ENCODE measurements around the gene TNP1.

The TNP1 gene

DNA sequence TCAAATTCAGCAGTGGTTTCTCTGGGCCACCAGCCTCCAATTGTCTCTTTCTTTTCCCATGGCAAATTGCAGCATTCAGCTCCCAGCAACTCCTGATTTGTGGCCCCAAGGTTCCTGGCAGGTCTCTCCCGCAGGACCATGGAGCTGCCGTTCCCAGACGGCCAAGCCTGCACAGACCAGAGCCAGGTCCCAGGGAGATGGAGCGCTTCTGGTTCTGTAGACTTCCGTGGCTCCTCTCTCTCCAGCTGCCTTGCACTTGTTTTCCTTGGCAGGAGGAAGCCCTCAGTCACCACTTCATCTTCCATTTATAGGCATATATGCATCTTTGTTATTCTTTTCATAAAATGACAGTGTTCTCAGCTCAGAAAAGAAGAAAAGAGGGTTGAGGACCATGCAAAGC lies 21.7 kb downstream of the TNP1 start:
- DNase-seq (ENCODE audit: low read depth) = no peak

GRCh38 chr2:216837740-216838139 lies 22.1 kb downstream of the TNP1 start:
- no peak for DNase-seq (ENCODE audit: low read depth)

DNA sequence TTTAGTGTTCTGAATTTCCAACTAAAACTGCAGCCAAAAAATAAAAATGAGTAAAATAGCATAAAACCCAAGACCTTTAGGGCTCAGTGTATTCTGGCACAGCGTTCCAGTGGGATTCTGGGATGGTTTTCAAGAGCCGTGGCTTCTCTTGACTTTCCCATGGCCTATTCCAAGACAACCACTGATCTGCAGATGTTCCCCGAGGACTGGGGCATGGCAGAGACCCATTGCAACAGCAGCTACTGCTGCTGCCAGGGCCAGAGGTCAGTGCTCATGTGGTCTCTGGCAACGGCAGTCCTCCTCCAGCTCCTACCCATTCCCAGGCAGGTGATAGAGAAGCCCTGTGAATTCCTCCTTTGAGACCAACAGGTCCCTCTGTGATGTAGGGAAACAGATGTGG lies 26.8 kb downstream of the TNP1 start:
- no peak for DNase-seq (ENCODE audit: low read depth)

DNA sequence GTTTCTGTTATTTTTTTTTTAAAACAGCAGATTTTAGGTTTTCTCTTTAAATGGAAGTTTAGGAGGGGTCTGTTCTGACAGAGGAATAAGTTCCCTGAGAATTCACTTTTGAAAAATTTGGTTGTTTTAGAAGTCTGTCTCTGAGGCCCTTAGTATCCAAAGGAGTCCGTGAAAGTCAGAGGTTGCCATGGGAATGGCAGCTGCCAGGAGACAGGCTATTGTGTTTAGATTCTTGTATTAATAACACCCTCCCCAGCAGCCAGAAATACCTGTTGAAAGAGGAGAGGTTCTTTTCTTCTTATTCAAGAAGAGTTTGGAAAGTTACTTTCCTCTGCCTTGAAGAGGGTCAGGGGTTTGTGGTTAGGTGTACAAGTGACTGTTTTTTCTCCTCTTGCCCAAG lies 29.5 kb downstream of the TNP1 start:
- no peak for DNase-seq (ENCODE audit: low read depth)

GRCh38 chr2:216829533-216829932 lies 30.3 kb downstream of the TNP1 start:
- DNase-seq (ENCODE audit: low read depth) = no peak

DNA sequence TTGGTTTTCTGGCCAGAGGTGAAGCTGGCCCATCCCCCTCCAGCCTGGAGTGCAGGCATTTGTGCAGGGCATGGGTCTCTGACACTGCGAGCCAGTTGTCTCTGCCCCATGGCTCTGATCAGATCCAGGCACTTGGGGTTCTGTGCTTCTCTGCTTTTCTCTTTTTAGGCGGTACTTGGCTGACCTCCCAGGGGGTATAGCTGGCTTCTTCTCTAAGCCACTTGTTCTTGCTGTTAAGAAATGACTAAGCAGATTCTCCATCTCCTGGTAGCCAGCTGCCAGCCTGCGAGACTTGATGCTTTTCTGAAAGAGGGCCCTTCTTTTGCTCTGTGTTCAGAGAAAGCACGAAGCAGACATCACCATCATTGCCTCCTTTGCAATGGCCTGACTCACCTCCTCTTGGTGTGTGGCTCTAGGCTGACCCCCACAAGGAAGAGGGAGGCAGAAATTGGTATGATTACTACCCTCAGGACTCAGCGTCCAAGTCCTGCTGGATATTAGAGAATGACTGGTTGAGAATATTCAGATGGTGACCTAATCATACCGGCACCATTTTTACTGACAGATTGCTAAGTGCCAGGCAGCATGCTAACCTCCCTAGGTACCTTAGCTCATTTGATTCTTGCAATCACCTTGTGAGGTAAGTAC lies 32.7 kb downstream of the TNP1 start:
- DNase-seq (ENCODE audit: low read depth) = no peak

GRCh38 chr2:216822470-216822869 lies 37.4 kb downstream of the TNP1 start:
- DNase-seq (ENCODE audit: low read depth) = no peak

GRCh38 chr2:216820709-216821108 lies 39.2 kb downstream of the TNP1 start:
- no peak for DNase-seq (ENCODE audit: low read depth)

DNA sequence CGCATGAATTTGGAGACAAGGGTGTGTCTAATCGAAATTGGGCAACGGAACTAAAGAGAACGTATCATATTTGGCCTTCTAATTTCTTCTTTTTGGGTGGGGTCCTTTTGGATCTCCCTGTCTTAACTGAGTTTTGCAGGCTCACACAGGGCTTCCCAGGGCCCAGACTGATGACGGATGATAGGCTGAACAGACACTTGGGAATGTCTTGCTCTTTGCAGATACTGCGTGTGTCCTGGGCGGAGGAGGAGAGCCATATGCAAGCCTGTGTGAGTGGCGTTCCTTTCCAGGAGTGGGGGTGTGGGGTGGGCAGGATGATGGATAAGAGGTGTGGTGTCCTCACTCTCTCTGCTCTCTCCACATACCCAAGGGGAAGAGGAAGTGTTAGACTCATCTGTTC lies 40.1 kb downstream of the TNP1 start:
- no peak for DNase-seq (ENCODE audit: low read depth)

DNA sequence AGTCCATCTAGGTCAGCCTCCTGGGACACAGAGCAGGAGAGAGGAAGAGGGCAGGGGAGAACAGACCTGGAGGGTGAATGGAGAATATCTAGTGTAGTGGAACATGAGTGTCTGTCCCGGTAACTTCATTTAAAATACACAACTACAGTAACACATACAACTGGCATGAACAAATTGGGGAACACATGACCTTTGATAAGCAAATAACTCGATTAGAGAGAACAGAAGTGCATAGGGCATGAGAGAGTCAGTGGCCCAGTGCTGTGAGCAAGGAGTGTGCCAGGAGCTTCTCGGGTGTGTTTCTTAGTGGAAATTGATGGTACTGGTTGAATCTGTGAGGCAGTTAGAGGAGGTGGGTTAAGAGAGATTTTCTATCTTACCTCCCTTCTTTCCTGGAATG lies 40.8 kb downstream of the TNP1 start:
- no peak for DNase-seq (ENCODE audit: low read depth)

DNA sequence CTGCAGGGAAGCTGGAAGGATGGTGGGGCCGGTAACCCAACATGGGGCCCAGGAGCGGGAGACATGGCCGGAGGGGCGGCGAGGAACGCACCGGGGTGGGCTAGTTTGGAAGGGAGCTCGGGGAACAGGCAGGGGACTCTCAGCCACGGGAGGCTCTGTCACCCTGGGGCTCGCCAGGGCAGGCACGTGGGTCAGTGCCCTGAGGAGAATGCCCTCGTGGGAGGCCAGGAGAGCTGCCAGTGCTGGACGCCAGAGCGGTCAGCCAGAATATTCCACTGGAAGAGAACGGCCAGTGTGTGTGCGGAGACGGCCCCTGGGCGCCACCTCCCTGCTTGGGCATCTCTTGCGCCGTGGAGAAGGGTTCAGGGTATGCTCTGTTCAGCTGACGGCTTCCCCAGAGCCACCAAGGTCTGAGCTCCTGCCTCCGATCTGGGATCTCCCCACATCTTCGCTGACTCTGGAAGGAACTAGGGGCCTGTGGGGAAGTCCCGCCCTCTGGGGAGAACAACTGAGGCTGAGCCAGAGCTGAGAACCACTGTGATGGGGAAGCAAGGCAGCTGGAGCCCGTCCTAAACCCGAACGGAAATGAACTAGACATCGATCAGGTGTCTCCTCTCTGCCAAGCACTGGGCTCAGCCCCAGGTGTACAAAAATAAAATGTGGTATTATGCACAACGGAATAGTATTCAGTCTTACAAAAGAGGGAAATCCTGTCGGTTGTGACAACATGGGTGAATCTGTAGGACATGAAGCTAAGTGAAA lies 49.3 kb downstream of the TNP1 start:
- DNase-seq (ENCODE audit: low read depth) = no peak

All from stimulated activated CD4-positive, alpha-beta T cell treated with anti-CD3 and anti-CD28 coated beads, Interleukin-2, amount 100 ng/mL, for 4 hours (primary cell).